Activated CD4-positive, alpha-beta T cell treated with anti-CD3 and anti-CD28 coated beads for 1 hour (primary cell): ENCODE results near the gene ADAMTS5.

Source experiments
- DNase-seq: peaks from one replicate; pipeline ENCODE4 v3.0.0-alpha.2; 2020

ADAMTS5 gene

DNA sequence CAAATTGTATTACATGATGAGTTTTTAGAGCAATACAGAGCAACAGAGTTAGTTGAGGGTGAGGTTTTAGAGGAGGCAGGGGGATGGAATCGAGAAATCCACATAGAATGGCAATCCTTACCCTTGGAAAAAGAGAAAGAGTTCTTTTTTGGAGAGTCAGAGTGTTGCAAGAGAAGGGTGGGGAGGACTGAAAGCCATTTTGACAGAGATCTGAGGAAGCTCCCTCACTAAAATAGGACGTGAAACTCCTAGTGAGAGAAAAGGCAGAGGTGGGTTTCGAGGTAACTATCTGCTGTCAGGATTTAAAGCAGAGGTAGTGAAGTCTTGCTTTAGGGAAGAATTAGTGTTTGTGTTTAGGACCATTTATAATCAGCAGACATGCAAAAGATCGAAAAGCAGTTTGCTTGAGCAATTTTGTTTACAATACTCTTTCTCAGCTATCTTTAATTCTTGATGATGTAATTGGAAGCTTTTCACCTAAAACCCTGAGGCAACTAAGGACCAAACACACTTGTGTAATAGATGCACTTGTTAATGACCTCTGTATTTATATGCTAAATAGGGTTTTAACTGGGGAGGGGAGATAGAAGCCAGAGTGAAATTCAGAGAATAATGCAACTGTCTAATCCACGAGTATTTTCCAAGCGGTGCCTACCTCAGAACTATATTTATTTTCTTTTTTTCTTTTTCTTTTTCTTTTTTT, 20.0 kb downstream of the ADAMTS5 start:
- no peak for DNase-seq

DNA sequence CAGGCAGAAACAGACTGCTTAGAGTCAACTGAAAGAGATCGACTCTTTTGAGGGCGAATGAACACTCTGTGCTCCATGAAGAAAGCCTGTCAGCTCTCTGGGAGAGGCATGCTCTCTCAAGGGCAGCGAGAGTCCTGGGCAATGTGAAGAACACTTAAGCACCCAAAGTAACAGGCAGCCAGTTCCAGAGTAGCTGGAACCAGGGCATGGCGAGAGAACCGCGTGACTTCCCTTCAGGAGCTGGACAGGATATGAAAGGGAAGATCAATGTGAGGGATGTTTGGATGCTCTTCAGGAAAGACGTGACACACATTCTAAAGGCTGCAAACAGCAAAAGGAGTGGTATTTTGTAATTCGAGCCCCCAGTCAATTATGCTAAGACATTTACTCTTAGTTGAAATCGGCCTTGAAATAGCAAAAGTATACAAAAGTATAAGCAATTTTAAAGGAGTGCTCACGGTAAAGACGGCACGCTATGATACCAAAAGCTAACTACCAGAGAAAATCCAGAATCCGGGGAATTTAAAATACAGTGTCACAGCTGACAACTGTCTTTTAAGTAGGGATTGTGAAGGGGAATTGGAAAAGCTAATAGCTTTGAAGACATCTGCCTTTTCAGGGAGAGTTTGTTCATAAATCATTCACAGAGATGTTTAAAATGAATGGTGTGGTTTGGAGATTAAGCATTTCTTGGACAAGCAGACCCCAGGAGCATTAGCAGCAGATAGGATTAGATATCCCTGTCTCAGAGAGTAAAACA, 20.8 kb downstream of the ADAMTS5 start:
- DNase-seq: no peak

DNA sequence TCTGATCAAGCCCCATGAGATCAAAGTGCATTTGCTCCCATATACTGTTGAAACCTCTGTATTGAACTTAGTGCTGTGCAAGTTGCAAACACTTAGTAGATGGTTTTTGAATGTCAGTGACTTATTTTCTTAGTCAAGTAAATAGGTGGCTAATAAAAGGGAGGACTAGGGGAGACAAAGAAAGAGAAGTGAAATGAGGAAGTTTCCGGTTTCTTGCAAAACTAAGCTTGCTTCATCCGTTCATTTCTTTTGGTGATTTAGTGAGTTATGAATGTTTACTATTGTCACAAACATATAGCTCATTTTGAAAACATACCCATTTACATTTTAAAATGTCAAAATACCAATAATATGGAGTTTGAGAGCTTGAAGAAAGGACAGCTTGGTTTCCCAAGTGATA, 23.0 kb downstream of the ADAMTS5 start:
- DNase-seq: no peak

DNA sequence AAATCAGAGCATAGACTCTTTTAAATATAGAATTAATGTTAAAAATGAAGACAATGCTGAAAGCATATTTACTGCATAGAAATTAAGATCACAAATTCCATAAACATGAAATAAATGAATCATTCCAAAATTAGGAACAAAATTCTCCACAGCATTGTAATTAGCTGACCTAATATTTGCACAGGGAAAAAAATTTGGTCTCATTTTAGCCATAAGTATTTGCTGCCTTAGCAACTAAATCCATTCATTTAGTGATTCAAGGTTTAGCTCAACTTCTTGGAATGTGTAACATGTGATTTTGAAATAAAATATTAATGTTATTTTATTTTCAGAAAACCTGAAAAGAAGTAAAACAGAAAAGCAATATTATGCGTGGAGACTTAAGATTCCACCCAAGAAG, 25.5 kb downstream of the ADAMTS5 start:
- no peak for DNase-seq

GRCh38 chr21:26939601-26940111, 27.2 kb downstream of the ADAMTS5 start:
- no peak for DNase-seq

- no peak for DNase-seq
Observed at GRCh38 chr21:26936641-26937040, 30.2 kb downstream of the ADAMTS5 start.

GRCh38 chr21:26935977-26936376, 30.9 kb downstream of the ADAMTS5 start:
- no peak for DNase-seq

GRCh38 chr21:26934383-26934782, 32.5 kb downstream of the ADAMTS5 start:
- DNase-seq: no peak

DNA sequence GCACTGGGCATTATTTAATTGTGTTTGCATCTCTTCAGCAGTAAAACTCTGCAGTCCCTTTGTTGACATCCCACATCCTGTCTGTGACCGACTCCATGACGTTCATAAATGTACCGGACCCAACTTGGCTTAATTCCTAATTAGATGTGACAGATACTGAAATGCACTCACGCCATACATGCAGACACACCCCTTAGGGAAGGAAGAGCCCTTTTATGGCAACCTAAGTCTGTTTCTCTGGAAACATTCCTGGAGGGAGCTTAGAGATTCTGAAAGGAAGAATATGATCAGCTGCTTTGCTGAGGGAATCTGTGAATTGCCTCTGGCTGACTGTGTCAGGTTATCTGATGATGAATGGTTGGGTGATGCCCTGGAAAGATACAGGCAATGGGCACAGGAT, 33.4 kb downstream of the ADAMTS5 start:
- no peak for DNase-seq

GRCh38 chr21:26925636-26926035, 41.3 kb downstream of the ADAMTS5 start:
- DNase-seq: no peak

GRCh38 chr21:26925122-26925521, 41.8 kb downstream of the ADAMTS5 start:
- DNase-seq: no peak

DNA sequence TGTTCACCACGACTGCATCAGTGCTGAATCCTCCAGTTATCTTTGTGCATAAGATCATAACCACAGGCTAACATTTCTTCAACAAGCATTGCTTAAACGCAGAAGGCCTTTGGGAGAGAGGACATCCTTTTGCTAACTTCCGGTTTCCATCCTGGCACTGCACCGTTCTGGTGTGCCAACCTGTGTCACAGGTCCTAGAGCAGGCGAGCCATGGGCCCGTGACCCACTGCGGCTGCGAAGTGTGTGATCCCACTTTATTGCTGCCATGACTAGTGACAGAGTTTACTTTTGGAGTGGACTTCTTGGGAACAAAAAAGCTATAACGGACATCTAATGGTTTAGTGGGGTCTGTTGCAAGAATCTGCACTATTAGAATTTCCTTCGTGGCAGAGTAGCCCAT, 42.9 kb downstream of the ADAMTS5 start:
- DNase-seq: no peak

GRCh38 chr21:26920055-26920454, 46.8 kb downstream of the ADAMTS5 start:
- DNase-seq: no peak

DNA sequence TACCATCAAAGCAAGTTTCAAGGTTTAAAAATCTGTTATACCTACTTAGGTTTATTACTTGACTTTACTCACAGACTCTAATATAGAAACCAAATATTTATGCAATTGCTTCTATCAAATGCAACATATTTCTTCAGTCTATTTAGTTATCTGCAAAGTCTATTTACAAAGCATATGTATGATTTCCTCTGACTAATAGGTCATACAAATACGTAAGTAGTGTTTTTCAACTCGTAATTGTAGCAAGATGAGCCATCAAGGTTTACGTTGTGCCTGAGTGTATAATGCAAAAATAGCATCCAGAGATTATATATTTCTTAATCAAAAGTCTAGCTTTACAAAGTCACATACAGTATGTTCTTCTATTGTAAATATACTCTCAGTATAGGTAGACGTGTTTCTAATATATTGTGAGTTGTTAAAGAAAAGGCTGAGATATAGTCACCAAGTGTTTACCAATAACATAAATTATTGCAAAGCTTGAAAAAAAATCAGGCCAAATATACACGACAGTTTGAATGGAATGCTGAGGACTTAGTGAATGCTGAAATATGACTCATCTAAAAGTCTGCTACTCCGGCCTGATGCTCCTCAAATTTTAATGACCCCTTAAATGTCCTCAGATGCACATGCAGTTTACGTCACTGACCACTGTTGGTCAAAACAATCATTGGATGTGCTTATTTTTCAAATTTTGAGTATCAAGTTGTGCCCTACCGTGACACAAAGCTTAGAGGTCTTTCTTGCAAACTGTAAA, 48.4 kb downstream of the ADAMTS5 start:
- no peak for DNase-seq

DNA sequence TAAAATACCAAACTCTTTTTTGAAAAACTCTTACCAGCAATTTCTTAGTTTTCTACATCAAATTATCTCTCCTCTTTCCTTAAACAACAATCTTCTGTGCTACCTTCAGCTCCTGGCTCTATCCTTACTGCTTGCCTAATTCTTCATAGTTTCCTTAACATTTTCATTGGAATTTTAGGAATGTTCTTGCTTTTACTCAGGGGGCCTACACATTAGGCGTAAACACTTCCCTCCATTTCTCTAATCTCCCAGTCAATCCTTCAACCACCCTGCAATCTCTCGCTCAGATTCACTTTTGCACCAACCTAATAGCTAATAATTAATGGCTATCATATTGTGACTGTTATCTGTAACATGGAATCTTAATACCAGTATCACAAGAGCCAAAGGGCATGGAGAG, 50.1 kb downstream of the ADAMTS5 start:
- no peak for DNase-seq

- DNase-seq: no peak
Observed at GRCh38 chr21:26914557-26914956, 52.3 kb downstream of the ADAMTS5 start.

DNA sequence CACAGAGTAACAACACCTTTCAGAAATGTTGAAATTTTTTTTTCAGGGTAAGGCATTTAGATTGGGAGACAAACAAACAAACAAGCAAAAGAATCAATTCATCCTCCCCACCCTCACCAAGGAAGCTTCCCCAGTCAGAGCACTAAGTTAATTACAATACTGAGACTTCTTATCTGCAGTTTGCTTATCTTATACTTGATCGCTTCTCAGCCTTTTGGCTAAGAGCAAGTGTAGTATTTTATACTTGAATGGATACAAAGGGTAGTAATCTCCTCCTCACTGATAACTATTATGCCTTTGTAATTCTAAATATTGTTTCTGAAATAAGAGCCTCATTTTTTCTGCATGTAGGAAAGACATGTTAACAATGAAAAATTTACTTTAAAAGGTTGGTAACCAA, 54.4 kb downstream of the ADAMTS5 start:
- no peak for DNase-seq

GRCh38 chr21:26909972-26910371, 56.9 kb downstream of the ADAMTS5 start:
- DNase-seq: no peak

- DNase-seq: no peak
Observed at GRCh38 chr21:26900980-26901379, 65.9 kb downstream of the ADAMTS5 start.

- DNase-seq: no peak
Observed at GRCh38 chr21:26892151-26892550, 74.7 kb downstream of the ADAMTS5 start.

DNA sequence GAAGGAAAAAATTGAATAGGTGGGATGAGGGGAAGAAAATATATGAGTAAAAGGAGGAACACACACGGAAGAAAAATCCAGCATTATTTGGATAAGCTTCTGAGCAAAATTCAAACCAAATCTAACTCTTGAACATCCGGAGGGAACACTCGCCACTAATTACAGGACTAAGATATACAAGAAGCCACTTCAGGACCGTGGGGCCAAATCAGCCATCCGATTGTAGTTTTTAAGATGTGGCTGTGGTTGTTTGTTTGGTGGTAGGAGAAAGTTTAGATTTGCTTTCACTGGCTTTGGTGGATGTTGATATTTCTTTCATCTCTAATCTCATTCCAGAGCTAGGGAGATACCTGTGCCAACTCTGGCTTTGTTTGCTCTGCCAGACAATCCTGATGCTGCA, 78.0 kb downstream of the ADAMTS5 start:
- DNase-seq: no peak

DNA sequence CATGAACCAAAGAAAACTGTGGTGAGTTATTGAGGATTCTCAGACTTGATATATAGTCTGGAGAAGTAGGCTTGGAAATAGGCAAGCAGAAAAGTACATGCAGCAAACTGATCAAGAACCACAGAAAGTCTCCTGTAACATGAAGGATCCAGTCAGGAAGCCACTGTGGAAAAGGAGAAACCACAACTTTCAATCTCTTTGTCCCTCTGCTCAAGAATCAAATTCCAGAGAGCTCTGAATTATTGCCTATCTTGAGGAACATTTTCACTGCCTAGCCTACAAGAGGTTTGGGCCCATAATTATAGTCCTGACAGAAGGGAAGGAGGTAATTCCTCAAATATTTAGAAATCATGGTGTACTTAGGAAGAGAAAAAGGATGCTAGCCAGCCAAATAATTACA, 78.6 kb downstream of the ADAMTS5 start:
- DNase-seq: no peak

- DNase-seq: no peak
Observed at GRCh38 chr21:26887251-26887650, 79.6 kb downstream of the ADAMTS5 start.

GRCh38 chr21:26884436-26884835, 82.5 kb downstream of the ADAMTS5 start:
- DNase-seq: no peak
